Stimulated activated naive CD8-positive, alpha-beta T cell treated with anti-CD3 and anti-CD28 coated beads, Interleukin-15, amount 100 ng/mL, for 72 hours (primary cell): ENCODE measurements around the gene CHD6.

ENCODE experiments used
- ATAC-seq: fragments of 150-1000 bp; cut with Tn5 transposase; 2 replicates; pipeline ENCODE4 v1.10.0; 2021; ENCODE audit warnings: mild to moderate bottlenecking, moderate library complexity
- DNase-seq, 2 donors: peaks; one replicate each; pipeline ENCODE4 v3.0.0; 2021 to 2022
- H3K27ac Mint-ChIP-seq, 2 donors: one replicate each; pipeline ENCODE4 v1.8.0; 2022; ENCODE audit warnings: mild to moderate bottlenecking in 2 of 2, mixed read lengths in 2 of 2, moderate library complexity in 2 of 2
- H3K27me3 Mint-ChIP-seq: one replicate; pipeline ENCODE4 v1.8.0; 2022; ENCODE audit warnings: mixed read lengths
- H3K4me1 Mint-ChIP-seq: one replicate; pipeline ENCODE4 v1.8.0; 2022; ENCODE audit warnings: mild to moderate bottlenecking, mixed read lengths
- H3K4me3 Mint-ChIP-seq, 2 donors: one replicate each; pipeline ENCODE4 v1.8.0; 2022; ENCODE audit warnings: mild to moderate bottlenecking in 2 of 2, mixed read lengths in 2 of 2, moderate library complexity in 1 of 2
- H3K9me3 Mint-ChIP-seq, 2 donors: one replicate each; pipeline ENCODE4 v1.8.0; 2022; ENCODE audit warnings: mixed read lengths in 2 of 2

CHD6 gene, protein sequence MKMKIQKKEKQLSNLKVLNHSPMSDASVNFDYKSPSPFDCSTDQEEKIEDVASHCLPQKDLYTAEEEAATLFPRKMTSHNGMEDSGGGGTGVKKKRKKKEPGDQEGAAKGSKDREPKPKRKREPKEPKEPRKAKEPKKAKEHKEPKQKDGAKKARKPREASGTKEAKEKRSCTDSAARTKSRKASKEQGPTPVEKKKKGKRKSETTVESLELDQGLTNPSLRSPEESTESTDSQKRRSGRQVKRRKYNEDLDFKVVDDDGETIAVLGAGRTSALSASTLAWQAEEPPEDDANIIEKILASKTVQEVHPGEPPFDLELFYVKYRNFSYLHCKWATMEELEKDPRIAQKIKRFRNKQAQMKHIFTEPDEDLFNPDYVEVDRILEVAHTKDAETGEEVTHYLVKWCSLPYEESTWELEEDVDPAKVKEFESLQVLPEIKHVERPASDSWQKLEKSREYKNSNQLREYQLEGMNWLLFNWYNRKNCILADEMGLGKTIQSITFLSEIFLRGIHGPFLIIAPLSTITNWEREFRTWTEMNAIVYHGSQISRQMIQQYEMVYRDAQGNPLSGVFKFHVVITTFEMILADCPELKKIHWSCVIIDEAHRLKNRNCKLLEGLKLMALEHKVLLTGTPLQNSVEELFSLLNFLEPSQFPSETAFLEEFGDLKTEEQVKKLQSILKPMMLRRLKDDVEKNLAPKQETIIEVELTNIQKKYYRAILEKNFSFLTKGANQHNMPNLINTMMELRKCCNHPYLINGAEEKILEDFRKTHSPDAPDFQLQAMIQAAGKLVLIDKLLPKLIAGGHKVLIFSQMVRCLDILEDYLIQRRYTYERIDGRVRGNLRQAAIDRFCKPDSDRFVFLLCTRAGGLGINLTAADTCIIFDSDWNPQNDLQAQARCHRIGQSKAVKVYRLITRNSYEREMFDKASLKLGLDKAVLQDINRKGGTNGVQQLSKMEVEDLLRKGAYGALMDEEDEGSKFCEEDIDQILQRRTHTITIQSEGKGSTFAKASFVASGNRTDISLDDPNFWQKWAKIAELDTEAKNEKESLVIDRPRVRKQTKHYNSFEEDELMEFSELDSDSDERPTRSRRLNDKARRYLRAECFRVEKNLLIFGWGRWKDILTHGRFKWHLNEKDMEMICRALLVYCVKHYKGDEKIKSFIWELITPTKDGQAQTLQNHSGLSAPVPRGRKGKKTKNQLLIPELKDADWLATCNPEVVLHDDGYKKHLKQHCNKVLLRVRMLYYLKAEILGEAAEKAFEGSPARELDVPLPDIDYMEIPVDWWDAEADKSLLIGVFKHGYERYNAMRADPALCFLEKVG (N-terminal part only)

DNA sequence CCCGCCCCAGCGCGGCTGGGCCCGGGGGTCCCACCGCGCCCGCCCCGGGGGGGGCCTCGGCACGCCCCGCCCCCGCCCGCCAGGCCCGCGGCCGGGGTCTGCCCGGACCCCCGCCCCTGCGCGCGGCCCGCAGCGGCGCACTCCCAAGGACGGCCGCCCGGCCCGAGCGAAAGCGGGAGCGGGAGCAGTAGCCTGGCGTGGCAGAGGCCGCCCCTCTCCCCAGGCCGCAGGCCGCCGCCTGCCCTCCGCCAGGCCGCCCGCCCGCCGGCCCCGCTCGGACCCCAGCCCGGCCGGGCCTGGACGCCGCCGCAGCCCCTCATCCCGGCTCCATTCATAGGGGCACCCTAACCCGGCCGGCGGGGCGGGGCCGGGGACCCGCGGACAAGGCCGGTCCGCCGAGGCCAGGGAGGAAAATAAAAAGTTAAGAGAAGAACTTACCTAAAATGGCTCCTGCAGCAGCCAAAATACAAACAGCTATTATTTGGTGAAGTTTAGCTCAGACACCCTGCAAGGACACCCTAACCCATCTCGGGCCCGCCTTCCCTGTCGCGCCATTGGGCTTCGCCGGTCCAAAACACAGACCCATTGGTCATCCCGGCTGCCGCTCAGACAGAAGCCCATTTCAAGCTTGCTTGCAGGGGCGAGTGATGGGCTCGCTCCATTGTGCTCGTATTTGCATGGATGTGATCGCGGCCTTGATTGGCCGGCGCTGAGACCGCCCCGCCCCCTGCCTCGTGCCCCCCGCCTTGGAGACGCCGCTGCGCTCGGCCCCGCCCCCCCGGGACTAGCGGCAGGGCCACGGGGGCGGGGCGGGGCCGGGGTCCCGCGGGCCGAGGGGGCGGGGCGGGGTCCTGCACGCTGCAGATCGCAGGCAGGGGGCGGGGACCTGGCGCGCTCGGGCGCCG, at the start of gene CHD6:
Gene CHD6, minus strand, starts transcription at position 476 of the 905 bp plus-strand sequence. CDS start 67,040 bp downstream, outside the sequence.
- Mint-ChIP-seq H3K27me3 (no peaks in the 10 kb centered on the region), H3K4me1 (peaks cover 48% of the 10 kb centered on the region), H3K9me3 (no peaks in the 10 kb centered on the region), H3K27ac (peak within 1 kb of the TSS; percentile 95 to 99), H3K4me3 (peak within 1 kb of the TSS; percentile 95)
- DNase-seq (peak; percentile 99 to 100), ATAC-seq (peak; percentile 97)

DNA sequence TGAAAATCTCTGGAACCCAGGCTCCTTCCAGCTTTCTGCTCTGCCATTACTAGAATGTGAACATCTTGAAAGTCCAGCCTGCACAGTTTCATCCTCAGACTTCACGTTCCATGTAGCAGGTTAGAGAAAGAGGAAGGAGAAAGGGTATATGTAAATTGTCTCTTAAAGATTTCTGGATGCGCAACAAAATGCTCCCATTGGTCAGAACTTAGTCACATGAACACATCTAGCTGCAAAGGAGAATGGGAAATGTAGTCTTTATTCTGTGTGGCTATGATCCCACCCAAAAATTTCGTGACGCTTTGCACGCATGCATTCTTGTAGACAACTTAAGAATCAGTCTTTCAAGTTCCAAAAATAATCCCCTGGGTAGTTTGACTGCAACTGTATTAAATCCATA, 46.4 kb upstream of the CHD6 start:
- no peak for ATAC-seq

DNA sequence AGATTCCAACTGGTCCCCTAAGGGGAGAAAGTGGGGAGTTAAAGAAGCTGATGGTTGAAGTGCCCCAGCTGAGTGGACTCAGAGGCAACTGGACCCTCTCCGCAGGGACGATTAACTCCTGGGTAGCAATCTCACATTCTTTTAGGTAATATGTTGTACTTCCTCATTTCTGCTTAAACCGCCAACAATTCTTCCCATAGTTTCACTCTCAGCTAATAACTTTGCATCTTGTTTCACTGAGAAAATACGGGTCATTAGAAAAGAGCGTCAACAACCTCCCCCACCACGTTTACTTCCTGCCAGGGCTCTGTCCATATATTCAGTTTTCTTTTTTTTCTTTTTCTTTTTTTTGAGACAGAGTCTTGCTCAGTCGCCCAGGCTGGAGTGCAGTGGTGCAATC, 39.5 kb upstream of the CHD6 start:
- H3K4me1 Mint-ChIP-seq: no peaks in the 10 kb centered on the region
- H3K9me3 Mint-ChIP-seq: no peaks in the 10 kb centered on the region
- DNase-seq (no peak), ATAC-seq (no peak)
- H3K27ac Mint-ChIP-seq: no peak overlapping the region
- H3K27me3 Mint-ChIP-seq: peaks cover 31% of the 10 kb centered on the region
- H3K4me3 Mint-ChIP-seq: no peak overlapping the region

More for the DNA sequence above, 46.4 kb upstream of the CHD6 start:
- Mint-ChIP-seq H3K4me3 (no peak overlapping the region), H3K27me3 (peaks cover 42% of the 10 kb centered on the region), H3K9me3 (no peaks in the 10 kb centered on the region), H3K4me1 (no peaks in the 10 kb centered on the region), H3K27ac (no peak overlapping the region)
- DNase-seq: no peak

DNA sequence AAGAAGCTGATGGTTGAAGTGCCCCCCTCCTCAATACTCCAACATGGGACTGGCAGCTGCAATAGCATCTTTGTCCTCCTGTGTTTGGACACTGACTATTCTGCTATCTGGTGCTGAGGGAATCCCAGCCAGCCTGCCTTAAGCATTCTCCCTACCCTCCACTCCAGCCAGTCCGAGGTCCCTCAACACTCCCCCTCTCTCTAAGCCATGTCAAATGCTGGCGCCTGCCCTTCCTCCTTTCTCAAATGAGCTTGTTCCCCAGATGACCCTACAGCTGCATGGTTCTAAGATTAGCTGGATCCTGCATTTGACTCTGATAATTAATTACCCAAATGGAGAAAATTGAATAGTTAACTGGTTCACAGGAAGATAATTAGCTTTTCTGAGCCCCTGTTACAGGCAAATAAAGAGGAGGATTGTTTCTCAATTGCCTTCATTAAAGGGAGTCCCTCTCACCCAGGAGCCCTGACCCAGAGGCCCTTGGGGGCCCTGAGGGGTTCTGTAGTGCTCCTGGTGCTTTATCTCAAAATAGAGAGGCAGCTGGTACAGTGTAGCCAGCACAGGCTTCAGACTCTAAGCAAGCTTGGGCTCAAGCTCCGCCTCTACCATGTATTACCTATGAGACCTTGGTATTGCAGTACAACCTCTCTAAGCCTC, 37.9 kb upstream of the CHD6 start:
- no peaks in the 10 kb centered on the region for H3K9me3 Mint-ChIP-seq
- H3K4me3 Mint-ChIP-seq: no peak overlapping the region
- H3K27ac Mint-ChIP-seq: no peak overlapping the region
- DNase-seq (no peak), ATAC-seq (no peak)
- no peaks in the 10 kb centered on the region for H3K4me1 Mint-ChIP-seq
- peaks cover 29% of the 10 kb centered on the region for H3K27me3 Mint-ChIP-seq

DNA sequence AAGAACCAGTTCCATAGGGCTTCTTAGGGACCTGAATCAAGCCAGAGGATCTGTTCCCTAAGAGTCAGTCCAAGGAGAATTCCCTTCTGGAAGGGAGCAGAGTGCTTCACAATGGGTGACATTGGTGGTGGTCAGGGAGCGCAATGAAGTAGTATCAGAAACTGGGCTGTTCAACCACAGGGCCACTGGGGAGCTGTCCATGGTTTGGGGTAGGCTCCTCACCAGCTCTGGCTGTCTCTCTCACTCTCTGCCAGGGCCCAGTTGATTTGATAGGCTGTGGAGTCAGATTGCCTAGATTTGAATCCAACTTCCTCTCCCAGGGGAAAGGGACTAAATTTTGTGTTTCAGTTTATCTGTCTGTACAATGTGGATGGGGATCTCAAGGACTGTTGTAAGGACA, 36.7 kb upstream of the CHD6 start:
- H3K4me1 Mint-ChIP-seq: no peaks in the 10 kb centered on the region
- no peak overlapping the region for H3K4me3 Mint-ChIP-seq
- DNase-seq: no peak
- no peaks in the 10 kb centered on the region for H3K9me3 Mint-ChIP-seq
- peaks cover 17% of the 10 kb centered on the region for H3K27me3 Mint-ChIP-seq
- ATAC-seq: no peak
- H3K27ac Mint-ChIP-seq: no peak overlapping the region

DNA sequence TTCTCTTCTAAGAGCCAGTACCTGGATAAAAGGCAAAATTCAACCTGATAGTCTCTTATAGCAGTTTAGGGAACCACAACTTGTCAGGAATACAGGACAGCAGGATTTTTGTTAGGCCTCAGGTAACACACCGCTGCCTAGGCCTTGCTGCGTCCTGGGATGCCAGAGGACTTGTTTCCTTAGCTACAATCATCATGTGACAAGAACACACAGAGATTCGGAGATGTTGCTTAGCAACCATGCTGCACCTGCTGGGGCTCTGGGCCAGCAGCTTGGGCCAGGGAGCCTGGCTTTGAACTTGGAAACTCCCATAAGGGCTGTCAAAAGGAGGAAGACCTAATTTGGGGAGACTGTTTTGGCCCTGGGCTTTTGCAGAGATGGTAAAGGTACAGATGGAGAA, 36.1 kb upstream of the CHD6 start:
- Mint-ChIP-seq H3K27ac (no peak overlapping the region), H3K27me3 (peaks cover 15% of the 10 kb centered on the region), H3K9me3 (no peaks in the 10 kb centered on the region), H3K4me1 (no peaks in the 10 kb centered on the region), H3K4me3 (no peak overlapping the region)
- DNase-seq (no peak), ATAC-seq (no peak)

DNA sequence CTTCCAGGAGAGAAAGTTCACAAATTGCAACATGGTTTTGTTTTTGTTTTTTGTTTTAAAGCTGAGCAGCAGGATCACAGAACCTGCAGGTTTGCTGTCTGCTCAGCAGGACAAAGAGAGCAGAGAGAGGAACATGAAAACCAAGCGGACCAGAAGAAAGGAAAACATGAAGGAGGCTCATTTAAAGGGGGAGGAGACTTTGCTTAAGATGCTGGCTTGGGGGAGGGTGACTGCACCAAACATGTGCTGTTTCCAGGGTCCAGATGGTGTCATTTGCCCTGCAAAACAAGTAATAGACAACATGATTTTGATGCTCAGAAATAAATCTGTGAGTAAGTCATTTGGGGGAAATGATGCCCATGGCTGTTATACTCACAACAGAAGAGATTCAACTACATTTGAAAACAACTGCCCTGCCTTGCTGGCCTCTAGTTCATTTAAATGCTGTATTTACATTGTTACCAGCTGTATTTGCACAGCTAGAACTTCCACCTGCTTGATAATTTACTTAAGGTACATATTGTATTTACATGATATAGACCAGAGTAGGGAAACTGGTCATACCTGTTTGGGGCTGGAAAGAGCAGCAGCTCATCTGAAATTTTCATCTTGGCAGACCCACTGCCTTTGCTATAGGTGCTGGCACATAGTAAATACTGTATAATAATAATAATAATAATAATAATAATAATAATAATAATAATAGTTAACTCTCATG, 32.2 kb upstream of the CHD6 start:
- Mint-ChIP-seq H3K9me3 (no peaks in the 10 kb centered on the region), H3K27me3 (peaks cover 15% of the 10 kb centered on the region), H3K27ac (no peak overlapping the region), H3K4me1 (no peaks in the 10 kb centered on the region), H3K4me3 (no peak overlapping the region)
- no peak for DNase-seq
- ATAC-seq: no peak

DNA sequence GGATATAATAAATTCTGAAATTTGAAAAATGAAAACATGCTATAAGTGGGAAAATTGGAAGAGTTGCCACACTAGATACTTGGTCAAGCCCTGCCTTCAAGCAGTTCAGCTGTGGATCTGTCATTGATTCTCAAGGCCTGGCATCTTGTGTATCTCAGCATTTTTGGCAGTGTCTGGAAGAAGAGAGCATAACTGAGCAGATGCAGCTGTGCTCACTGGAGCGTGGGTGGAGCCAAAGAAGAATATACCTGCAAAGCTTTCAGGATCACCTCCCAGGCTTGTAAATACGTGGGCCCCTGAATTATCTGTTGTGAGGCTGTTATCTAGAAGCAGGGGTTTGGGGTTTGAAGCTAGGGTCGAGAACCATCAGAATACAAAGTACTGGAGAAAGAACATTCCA, 31.3 kb upstream of the CHD6 start:
- H3K27me3 Mint-ChIP-seq: peaks cover 21% of the 10 kb centered on the region
- H3K4me3 Mint-ChIP-seq: no peak overlapping the region
- no peaks in the 10 kb centered on the region for H3K9me3 Mint-ChIP-seq
- no peak overlapping the region for H3K27ac Mint-ChIP-seq
- H3K4me1 Mint-ChIP-seq: no peaks in the 10 kb centered on the region
- DNase-seq (no peak), ATAC-seq (no peak)

DNA sequence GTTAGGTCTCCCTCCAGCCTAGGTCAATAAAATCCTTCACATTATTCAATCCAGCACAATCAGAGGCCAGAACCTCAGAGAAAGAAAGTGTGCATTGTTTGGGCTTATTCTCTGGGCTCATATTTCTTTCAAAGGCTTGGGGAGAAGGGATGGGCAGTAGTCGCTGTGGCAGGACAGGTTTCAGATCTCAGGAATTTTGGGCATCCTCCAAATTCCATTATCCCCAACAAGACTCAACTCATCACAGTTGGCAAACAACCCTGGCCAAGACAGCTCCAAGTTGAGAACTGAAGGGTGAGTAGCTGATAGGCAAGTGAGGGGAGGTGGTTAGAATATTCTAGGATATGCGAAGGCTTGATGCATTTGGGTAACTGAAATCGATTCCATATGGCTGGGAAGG, 27.2 kb upstream of the CHD6 start:
- Mint-ChIP-seq H3K9me3 (no peaks in the 10 kb centered on the region), H3K4me1 (no peaks in the 10 kb centered on the region), H3K27ac (no peak overlapping the region), H3K4me3 (no peak overlapping the region), H3K27me3 (peaks cover 21% of the 10 kb centered on the region)
- no peak for DNase-seq
- no peak for ATAC-seq

DNA sequence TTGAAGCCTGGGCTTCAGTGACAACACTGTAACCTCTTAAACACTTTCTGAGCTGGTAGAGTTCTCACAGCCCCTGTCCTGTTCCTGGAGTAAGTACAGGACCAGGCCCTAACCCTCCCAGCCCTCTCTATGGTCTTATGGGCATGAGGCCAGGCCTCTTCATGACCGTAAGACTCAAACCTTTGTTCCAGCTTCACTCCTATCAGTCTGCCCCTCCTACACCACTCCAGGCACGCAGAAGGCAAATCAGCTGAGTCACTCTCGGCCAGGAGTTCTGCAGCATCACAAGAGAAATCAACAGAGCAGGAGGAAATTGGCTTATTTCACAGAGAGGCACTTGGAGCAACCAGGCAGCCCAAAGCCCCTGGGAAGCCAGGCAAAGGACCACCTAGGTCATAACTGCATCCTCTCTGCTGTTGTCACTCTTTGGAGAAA, 25.3 kb upstream of the CHD6 start:
- Mint-ChIP-seq H3K9me3 (no peaks in the 10 kb centered on the region), H3K27me3 (peaks cover 35% of the 10 kb centered on the region), H3K4me3 (no peak overlapping the region), H3K4me1 (no peaks in the 10 kb centered on the region), H3K27ac (peak overlapping the region; percentile 5 to 61)
- no peak for DNase-seq
- ATAC-seq: no peak

DNA sequence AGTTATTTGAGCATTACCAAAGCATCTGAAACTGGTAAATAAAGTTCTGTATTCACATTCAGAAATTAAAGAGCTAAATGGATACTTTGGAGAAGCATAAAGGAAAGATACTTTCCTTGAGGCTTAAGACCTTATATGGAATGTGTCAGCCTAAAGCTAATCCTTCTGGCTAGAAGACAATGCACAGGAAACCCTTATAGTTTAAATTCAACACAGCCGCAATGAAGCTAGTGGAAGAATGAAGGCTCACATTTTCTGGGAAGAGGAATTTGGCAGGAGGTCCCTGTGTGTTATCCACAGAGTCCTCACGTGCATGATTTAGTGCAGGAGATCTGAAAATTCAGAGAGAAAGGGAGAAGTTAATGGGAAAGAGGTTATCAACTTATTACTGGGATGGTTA, 21.5 kb upstream of the CHD6 start:
- H3K27ac Mint-ChIP-seq: no peak overlapping the region
- ATAC-seq (no peak), DNase-seq (no peak)
- peaks cover 15% of the 10 kb centered on the region for H3K27me3 Mint-ChIP-seq
- no peak overlapping the region for H3K4me3 Mint-ChIP-seq
- no peaks in the 10 kb centered on the region for H3K4me1 Mint-ChIP-seq
- H3K9me3 Mint-ChIP-seq: no peaks in the 10 kb centered on the region

DNA sequence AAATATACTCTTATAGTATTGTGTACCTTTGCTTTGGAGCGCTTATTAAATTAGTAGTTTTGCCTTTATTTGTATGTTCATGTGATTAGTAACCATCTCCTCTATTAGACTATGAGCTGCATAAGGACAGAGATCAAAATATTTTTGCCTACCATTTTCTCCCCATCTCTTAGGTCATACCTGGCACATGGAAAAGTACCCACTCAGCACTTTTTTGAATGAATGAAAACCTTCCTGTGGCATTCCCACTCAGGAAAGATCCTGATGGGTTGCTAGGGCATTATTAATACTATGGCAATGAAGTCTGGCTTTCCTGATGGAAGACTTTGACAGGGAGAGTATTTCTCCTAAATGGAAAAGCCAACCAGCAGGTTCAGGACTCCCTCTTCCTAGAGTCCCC, 20.3 kb upstream of the CHD6 start:
- no peak for ATAC-seq
- DNase-seq: no peak
- no peak overlapping the region for H3K27ac Mint-ChIP-seq
- H3K9me3 Mint-ChIP-seq: no peaks in the 10 kb centered on the region
- H3K4me1 Mint-ChIP-seq: no peaks in the 10 kb centered on the region
- peaks cover 15% of the 10 kb centered on the region for H3K27me3 Mint-ChIP-seq
- no peak overlapping the region for H3K4me3 Mint-ChIP-seq

DNA sequence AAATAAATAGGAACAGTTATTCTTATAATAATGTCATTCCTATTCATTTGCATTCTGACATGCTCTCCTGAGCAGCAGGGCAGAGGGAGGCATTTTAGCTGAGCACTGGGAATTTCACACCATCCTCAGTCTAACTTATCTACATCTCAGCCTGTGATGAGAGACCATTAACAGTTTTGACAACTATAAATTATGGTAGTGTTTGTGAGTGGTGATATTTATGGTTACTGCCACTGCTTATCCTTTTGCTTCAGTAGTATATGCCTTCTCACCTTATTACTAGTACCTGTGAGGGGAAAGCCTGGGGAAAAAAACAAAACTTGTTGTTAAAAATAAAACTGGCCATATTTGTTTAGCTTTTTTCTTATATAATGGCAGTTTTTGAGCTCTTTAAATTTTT, 17.0 kb upstream of the CHD6 start:
- Mint-ChIP-seq H3K4me3 (no peak overlapping the region), H3K27me3 (peaks cover 15% of the 10 kb centered on the region), H3K9me3 (no peaks in the 10 kb centered on the region), H3K4me1 (no peaks in the 10 kb centered on the region), H3K27ac (no peak overlapping the region)
- ATAC-seq (no peak), DNase-seq (no peak)

DNA sequence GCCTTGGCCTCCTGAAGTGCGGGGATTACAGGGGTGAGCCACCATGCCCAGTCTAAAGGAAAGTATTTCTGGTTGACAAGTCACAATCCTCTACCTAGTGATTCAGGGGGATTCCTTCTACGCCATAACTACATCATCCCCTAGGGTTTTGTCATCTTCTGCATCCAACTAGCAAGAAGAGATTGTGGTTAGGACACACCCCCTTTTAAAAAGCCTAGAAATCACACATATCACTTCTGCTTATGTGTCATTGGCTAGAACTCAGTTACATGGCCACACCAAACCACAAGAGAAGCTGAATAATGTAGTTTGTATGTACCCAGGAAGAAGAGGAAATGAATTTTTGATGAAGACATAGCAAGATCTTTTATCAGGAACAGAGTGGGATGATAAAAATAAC, 14.7 kb upstream of the CHD6 start:
- ATAC-seq: peak; percentile 65
- no peak for DNase-seq
- H3K4me3 Mint-ChIP-seq: no peak overlapping the region
- no peaks in the 10 kb centered on the region for H3K4me1 Mint-ChIP-seq
- no peak overlapping the region for H3K27ac Mint-ChIP-seq
- peaks cover 2% of the 10 kb centered on the region for H3K27me3 Mint-ChIP-seq
- H3K9me3 Mint-ChIP-seq: no peaks in the 10 kb centered on the region
